HepG2 (cell line): ENCODE data around the gene INAFM1. TPM values are rescaled to one million over a fixed set of nuclear protein-coding genes. Genes with fewer than 3 reads are reported as not detected.

Experiments used
- AKAP8 ChIP-seq: sonication (generic); formaldehyde crosslinking; IDR thresholded peaks from 2 replicates; pipeline ENCODE4 v1.5.1; 2020; ENCODE audit warnings: mild to moderate bottlenecking, missing genetic modification reagents
- EEA1 ChIP-seq: sonication (generic); formaldehyde crosslinking; IDR thresholded peaks from 2 replicates; pipeline ENCODE4 v1.5.1; 2020; ENCODE audit warnings: mild to moderate bottlenecking, missing genetic modification reagents, borderline replicate concordance
- ELF3 ChIP-seq: IDR thresholded peaks from 2 replicates; pipeline ENCODE4 v1.6.1; 2016; ENCODE audit warnings: missing genetic modification reagents, missing compliant biosample characterization
- FOXC1 ChIP-seq: sonication (generic); formaldehyde crosslinking; IDR thresholded peaks from 2 replicates; pipeline ENCODE4 v1.8.0; 2022; ENCODE audit warnings: mild to moderate bottlenecking, missing genetic modification reagents, borderline replicate concordance
- GABPA ChIP-seq, 2 experiments: IDR thresholded peaks; 2 replicates each; pipeline ENCODE4 v1.6.1; 2011 to 2016; ENCODE audit warnings: low read depth in 2 of 2, low read length in 1 of 2, missing biosample characterization in 1 of 2, missing genetic modification characterization in 1 of 2
- KDM5B ChIP-seq: sonication (generic); formaldehyde crosslinking; IDR thresholded peaks from 2 replicates; pipeline ENCODE4 v1.4.0; 2020; ENCODE audit warnings: missing genetic modification reagents, mild to moderate bottlenecking, borderline replicate concordance
- MBD4 ChIP-seq: IDR thresholded peaks from 2 replicates; pipeline ENCODE4 v1.6.1; 2012; ENCODE audit warnings: low read length, inconsistent platforms, borderline replicate concordance
- POLR2AphosphoS2 ChIP-seq: IDR thresholded peaks from 2 replicates; pipeline ENCODE4 v1.6.1; 2011; ENCODE audit warnings: low read depth, low read length, improper control_type of control experiment
- TBX3 ChIP-seq: fragments of 450-650 bp; IDR thresholded peaks from 2 replicates; pipeline ENCODE4 v1.6.1; 2017; ENCODE audit warnings: antibody characterized with exemption, mild to moderate bottlenecking, inconsistent platforms, borderline replicate concordance
- ZFP62 ChIP-seq: sonication (generic); formaldehyde crosslinking; IDR thresholded peaks from 2 replicates; pipeline ENCODE4 v1.4.0; 2020; ENCODE audit warnings: missing genetic modification reagents
- ZMAT3 ChIP-seq: sonication (generic); formaldehyde crosslinking; conservative IDR thresholded peaks from 2 replicates; pipeline ENCODE4 v1.7.0; 2021; ENCODE audit warnings: missing genetic modification reagents
- ZNF101 ChIP-seq: sonication (generic); formaldehyde crosslinking; IDR thresholded peaks from 2 replicates; pipeline ENCODE4 v1.4.0; 2020; ENCODE audit warnings: mild to moderate bottlenecking, low read depth, missing genetic modification reagents, borderline replicate concordance
- ZNF333 ChIP-seq: sonication (generic); formaldehyde crosslinking; IDR thresholded peaks from 2 replicates; pipeline ENCODE4 v1.4.0; 2020; ENCODE audit warnings: mild to moderate bottlenecking, missing genetic modification reagents, borderline replicate concordance
- ZNF546 ChIP-seq: sonication (generic); formaldehyde crosslinking; conservative IDR thresholded peaks from 2 replicates; pipeline ENCODE4 v1.8.1; 2023; ENCODE audit warnings: mild to moderate bottlenecking, missing genetic modification reagents
- ZNF550 ChIP-seq: sonication (generic); formaldehyde crosslinking; IDR thresholded peaks from 2 replicates; pipeline ENCODE4 v1.4.0; 2020; ENCODE audit warnings: mild to moderate bottlenecking, missing genetic modification reagents, borderline replicate concordance
- ZNF607 ChIP-seq: sonication (generic); formaldehyde crosslinking; IDR thresholded peaks from 2 replicates; pipeline ENCODE4 v1.5.1; 2020; ENCODE audit warnings: missing genetic modification reagents, mild to moderate bottlenecking, borderline replicate concordance
- ZNF629 ChIP-seq: sonication (generic); formaldehyde crosslinking; conservative IDR thresholded peaks from 2 replicates; pipeline ENCODE4 v1.5.0; 2020; ENCODE audit warnings: missing genetic modification reagents
- ZNF652 ChIP-seq: IDR thresholded peaks from 2 replicates; pipeline ENCODE4 v1.6.1; 2016; ENCODE audit warnings: low read depth, borderline replicate concordance
- ZNF776 ChIP-seq: sonication (generic); formaldehyde crosslinking; IDR thresholded peaks from 2 replicates; pipeline ENCODE4 v1.4.0; 2020; ENCODE audit warnings: mild to moderate bottlenecking, missing genetic modification reagents
- ZSCAN31 ChIP-seq: sonication (generic); formaldehyde crosslinking; IDR thresholded peaks from 2 replicates; pipeline ENCODE4 v1.5.0; 2020; ENCODE audit warnings: low read depth, mild to moderate bottlenecking, missing genetic modification reagents
- polyA plus RNA-seq, 8 experiments: library from polyadenylated mRNA; depleted of rRNA in 3 of 8; stranded (reverse) in 7 of 8; unstranded in 1 of 8; fragments of >200 nt; fragmentation: Illumina TruSeq in 4 of 8; extraction: Trizol in 4 of 8; gene quantifications; 2 replicates each; pipeline versions ENCODE4 v1.2.1 to v1.2.3, GENCODE V29; 2011 to 2016; ENCODE audit warnings: low read depth in 4 of 8, missing spikeins in 1 of 8, mixed read lengths in 1 of 8; ENCODE audit not compliant: insufficient read depth in 1 of 8
- total RNA-seq, 5 experiments: library from RNA; depleted of rRNA; stranded (reverse); fragments of >200 nt; fragmentation: Illumina TruSeq; extraction: Trizol; gene quantifications; 2 replicates each; pipeline ENCODE4 v1.2.3, GENCODE V29; 2016; ENCODE audit warnings: low read depth in 1 of 5
- TF ChIP-seq, protein P1 (sequence below): IDR thresholded peaks from 2 replicates; pipeline ENCODE4 v1.6.1; 2016; ENCODE audit warnings: mild to moderate bottlenecking
- TF ChIP-seq, protein P2 (sequence below): IDR thresholded peaks from 2 replicates; pipeline ENCODE4 v1.6.1; 2016; ENCODE audit warnings: low read depth, borderline replicate concordance
- TF ChIP-seq, protein P3 (sequence below): sonication (generic); formaldehyde crosslinking; IDR thresholded peaks from 2 replicates; pipeline ENCODE4 v1.4.0; 2020; ENCODE audit warnings: missing genetic modification reagents, mild to moderate bottlenecking, borderline replicate concordance
- TF ChIP-seq, protein P4 (sequence below): sonication (generic); formaldehyde crosslinking; IDR thresholded peaks from 2 replicates; pipeline ENCODE4 v1.8.0; 2023; ENCODE audit warnings: mild to moderate bottlenecking, missing genetic modification reagents

Gene INAFM1
- total and polyA plus RNA-seq, 2 of the 13 experiments (the other 11 are each of a cell fraction or from before 2014, with no cell fraction given): 0.88 to 1.9 TPM

DNA sequence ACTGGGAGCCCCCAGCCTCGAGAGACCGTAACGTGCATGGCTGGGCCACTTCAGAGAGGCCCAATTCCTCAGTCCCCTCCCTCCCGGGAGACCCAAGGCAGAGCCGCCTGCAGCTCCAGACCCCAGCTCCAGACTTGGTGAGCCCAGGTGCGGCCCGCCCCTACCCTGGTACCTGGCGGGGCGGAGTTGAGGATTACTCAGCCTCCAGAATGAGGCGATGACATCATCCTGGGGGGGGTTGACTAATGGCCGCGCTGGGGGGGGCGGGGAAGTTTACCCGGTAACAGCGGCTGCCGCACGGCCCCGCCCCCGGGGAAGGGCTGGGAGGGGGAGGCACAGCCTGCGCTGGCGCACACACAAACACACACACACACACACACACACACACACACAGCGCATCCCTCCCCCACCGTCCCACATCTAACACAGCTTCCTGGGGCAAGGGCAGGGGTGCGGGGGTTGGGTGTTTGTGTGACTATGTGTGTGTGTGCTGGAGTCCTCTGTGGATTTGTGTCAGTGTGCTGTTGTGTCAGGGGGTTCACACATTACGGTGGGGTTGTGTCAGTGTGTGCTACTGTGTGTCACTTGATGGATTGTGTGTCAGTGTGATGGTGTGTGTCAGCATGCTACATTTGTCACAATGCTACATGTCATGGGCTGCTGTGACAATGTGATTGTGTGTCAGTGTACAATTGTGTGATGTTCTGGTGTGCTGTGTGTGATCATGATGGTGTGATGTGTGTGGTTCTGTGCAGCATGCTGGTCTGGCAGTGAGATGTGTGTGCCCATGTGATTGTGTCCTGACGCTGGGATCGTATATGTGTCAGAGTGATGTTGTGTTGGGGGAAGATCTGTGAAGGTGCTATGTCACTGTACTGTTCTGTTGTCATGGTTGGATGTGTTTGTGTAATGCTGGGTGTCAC is 33.4 kb upstream of the INAFM1 start (continued):
- TF ChIP-seq, protein P1, sequence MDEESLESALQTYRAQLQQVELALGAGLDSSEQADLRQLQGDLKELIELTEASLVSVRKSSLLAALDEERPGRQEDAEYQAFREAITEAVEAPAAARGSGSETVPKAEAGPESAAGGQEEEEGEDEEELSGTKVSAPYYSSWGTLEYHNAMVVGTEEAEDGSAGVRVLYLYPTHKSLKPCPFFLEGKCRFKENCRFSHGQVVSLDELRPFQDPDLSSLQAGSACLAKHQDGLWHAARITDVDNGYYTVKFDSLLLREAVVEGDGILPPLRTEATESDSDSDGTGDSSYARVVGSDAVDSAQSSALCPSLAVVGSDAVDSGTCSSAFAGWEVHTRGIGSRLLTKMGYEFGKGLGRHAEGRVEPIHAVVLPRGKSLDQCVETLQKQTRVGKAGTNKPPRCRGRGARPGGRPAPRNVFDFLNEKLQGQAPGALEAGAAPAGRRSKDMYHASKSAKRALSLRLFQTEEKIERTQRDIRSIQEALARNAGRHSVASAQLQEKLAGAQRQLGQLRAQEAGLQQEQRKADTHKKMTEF (CRISPR knock-in tag): no peak
- TF ChIP-seq ZNF607: no peak
- no peak for TF ChIP-seq MBD4
- TF ChIP-seq GABPA (IDR thresholded peaks at IDR 0.05; ENCODE audit: low read depth, low read length): no peak
- TF ChIP-seq GABPA (CRISPR knock-in tag; IDR thresholded peaks at IDR 0.05; ENCODE audit: low read depth): no peak
- TF ChIP-seq AKAP8 (CRISPR knock-in tag): no peak
- TF ChIP-seq ZSCAN31: no peak
- no peak for TF ChIP-seq ZNF652 (CRISPR knock-in tag)
- no peak for TF ChIP-seq KDM5B (CRISPR knock-in tag)
- TF ChIP-seq ZNF333 (CRISPR knock-in tag): no peak
- TF ChIP-seq, protein P2, sequence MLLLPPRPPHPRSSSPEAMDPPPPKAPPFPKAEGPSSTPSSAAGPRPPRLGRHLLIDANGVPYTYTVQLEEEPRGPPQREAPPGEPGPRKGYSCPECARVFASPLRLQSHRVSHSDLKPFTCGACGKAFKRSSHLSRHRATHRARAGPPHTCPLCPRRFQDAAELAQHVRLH (CRISPR knock-in tag): no peak
- peak; percentile 16; the same call in 1 of the 2 replicates for TF ChIP-seq ELF3 (CRISPR knock-in tag)
- no peak for TF ChIP-seq ZNF546 (CRISPR knock-in tag)
- no peak for TF ChIP-seq ZNF776 (CRISPR knock-in tag)
- no peak for TF ChIP-seq ZNF101
- no peak for TF ChIP-seq ZMAT3 (CRISPR knock-in tag)
- no peak for TF ChIP-seq TBX3
- no peak for TF ChIP-seq EEA1 (CRISPR knock-in tag)
- TF ChIP-seq ZFP62 (CRISPR knock-in tag): no peak
- no peak for TF ChIP-seq ZNF550
- TF ChIP-seq ZNF629 (CRISPR knock-in tag): no peak
- TF ChIP-seq POLR2AphosphoS2: no peak
- TF ChIP-seq, protein P3, sequence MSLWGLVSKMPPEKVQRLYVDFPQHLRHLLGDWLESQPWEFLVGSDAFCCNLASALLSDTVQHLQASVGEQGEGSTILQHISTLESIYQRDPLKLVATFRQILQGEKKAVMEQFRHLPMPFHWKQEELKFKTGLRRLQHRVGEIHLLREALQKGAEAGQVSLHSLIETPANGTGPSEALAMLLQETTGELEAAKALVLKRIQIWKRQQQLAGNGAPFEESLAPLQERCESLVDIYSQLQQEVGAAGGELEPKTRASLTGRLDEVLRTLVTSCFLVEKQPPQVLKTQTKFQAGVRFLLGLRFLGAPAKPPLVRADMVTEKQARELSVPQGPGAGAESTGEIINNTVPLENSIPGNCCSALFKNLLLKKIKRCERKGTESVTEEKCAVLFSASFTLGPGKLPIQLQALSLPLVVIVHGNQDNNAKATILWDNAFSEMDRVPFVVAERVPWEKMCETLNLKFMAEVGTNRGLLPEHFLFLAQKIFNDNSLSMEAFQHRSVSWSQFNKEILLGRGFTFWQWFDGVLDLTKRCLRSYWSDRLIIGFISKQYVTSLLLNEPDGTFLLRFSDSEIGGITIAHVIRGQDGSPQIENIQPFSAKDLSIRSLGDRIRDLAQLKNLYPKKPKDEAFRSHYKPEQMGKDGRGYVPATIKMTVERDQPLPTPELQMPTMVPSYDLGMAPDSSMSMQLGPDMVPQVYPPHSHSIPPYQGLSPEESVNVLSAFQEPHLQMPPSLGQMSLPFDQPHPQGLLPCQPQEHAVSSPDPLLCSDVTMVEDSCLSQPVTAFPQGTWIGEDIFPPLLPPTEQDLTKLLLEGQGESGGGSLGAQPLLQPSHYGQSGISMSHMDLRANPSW (CRISPR knock-in tag): no peak
- TF ChIP-seq FOXC1: 0 out of 2 replicates have a peak, but pooled peaks have one; percentile 31
- TF ChIP-seq, protein P4, sequence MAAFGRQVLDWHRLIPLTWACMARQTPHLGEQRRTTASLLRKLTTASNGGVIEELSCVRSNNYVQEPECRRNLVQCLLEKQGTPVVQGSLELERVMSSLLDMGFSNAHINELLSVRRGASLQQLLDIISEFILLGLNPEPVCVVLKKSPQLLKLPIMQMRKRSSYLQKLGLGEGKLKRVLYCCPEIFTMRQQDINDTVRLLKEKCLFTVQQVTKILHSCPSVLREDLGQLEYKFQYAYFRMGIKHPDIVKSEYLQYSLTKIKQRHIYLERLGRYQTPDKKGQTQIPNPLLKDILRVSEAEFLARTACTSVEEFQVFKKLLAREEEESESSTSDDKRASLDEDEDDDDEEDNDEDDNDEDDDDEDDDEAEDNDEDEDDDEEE (CRISPR knock-in tag): no peak
